ENCODE results near the gene RASGEF1C.

The RASGEF1C gene

GRCh38 chr5:180119031-180119902 is 89.7 kb downstream of the RASGEF1C start:
- DNase-seq (ENCODE audit: low spot score) = no peak

GRCh38 chr5:180118391-180118791 is 90.6 kb downstream of the RASGEF1C start:
- no peak for DNase-seq (ENCODE audit: low spot score)

DNA sequence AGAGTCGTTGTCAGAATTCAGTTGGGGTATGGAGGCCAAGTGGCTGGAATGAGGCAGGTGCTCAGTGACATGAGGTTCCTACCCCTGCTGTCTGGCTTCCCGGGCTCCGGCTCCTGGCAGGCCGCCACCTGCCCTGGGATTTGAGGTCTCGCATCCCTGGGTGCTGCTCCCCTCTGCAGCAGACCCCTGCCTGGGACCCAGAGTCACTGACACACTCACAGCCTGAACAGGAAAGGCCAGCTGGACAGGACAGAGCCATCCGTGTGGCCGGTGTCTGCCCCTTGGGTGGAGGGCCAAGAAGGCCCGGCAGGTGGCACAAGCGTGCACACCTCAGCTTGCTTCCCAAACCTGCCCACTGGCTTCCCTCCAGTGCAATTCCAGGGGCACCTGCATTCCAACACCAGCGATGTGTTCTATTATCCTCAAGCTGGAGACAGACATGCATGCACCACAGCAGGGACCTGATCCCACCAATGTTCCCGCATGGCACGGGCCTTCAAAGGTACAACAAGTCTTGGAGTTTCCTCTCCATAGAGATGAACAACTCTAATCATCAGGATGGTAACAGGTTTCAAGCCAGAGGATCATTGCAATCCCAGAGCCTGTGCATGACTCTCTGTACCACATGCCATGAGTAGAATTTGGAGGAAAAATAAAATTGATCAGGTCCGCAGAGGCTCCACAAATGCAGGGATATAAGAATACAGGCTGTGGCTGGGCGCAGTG is 91.8 kb downstream of the RASGEF1C start:
- no peak for DNase-seq (ENCODE audit: low spot score)

- DNase-seq (ENCODE audit: low spot score) = no peak
Measured at GRCh38 chr5:180116077-180116999, 92.7 kb downstream of the RASGEF1C start.

DNA sequence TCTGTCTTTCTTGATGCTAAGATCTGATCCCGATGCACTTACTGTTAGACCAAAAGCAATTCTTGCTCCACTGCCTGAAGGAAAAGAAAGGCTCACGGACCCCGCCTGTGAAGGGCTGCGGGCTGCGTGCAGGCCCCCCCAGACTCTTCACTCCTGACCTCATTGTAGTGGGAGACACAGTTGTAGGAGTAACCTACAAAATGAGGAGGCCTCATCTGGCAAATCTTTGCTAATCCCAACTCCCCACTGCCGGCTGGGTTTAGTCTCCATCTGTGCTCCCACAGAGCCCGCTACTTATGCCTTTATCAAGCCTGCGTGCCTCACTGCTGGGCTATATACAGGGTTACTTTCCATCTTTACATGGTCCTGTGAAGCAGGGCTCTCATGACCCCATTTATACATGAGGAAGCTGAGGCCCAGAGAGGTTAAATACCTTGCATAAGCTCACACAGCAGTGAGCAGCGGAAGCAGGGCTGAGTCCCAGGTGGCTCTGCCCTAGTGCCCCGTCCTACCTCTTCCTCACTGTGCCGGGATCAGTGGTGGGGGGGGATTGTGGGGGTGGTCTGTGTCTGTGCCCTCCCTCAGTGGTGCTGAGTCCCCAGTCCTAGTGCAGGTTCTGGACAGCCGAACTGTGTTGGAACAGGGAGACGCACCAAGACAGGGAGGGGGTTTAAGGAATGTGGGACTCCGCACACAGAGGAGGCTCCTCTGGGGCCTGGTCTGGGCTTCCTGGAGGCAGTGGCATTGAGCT is 93.5 kb downstream of the RASGEF1C start:
- no peak for DNase-seq (ENCODE audit: low spot score)

DNA sequence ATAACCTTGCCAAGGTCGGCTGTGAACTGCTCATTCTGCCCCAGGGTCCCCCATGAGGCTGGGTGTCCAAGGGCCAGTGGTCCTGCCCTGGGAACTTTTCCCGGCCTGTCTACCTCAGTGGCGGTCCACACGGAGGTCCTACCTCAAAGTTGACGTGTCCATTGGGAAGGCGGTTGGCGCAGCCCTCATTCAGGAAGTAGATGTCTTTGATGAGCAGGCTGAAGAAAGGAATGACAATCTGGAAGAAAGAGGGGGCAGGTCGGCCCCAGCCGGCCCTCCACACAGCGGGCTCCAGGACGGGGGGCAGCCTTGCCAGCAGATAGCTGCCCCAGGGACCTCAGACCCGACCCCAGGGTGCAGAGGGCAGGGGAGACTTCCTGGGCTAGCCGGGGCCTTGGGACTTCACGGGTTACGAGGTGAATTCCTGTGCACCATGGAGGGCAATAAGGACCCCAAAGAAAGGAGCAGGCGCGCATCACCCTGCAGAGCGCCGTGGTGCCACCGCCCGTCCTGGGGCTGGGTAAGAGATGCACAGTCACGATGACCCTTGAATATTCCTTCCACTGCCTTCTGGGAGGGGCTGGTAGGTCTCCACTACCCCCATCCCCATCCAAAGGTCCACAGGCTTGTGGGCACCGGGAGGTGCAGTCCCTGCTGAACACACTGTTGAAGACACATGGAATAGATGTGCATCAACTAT is 94.6 kb downstream of the RASGEF1C start:
- no peak for DNase-seq (ENCODE audit: low spot score)

DNA sequence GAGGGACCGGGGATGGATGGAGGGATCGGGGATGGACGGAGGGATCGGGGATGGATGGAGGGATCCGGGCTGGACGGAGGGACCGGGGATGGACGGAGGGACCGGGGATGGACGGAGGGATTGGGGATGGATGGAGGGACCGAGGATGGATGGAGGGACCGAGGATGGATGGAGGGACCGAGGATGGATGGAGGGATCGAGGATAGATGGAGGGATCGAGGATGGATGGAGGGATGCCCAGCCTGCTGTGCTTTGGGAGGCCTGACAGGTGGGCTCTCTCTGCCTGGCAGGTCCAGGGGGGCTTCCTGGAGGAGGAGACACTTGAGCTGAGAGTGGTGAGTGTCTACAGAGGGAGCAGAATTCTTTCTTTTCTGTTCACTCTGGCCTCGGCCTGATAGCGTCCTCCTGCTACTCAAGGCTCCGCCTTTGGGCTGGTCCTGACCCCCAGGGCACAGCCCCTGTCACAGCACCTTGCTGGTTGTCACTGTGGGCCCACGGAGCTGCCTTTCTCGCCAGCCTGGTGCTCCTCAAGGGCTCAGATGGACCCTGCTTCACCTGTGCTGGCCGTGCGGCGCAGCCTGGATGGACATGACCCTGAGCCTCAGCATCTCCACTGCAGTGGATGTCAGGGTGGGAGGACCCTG is 95.2 kb downstream of the RASGEF1C start:
- no peak for DNase-seq (ENCODE audit: low spot score)

GRCh38 chr5:180112181-180112861 is 96.7 kb downstream of the RASGEF1C start:
- no peak for DNase-seq (ENCODE audit: low spot score)

- DNase-seq (ENCODE audit: low spot score) = no peak
Measured at GRCh38 chr5:180111273-180112002, 97.6 kb downstream of the RASGEF1C start.

DNA sequence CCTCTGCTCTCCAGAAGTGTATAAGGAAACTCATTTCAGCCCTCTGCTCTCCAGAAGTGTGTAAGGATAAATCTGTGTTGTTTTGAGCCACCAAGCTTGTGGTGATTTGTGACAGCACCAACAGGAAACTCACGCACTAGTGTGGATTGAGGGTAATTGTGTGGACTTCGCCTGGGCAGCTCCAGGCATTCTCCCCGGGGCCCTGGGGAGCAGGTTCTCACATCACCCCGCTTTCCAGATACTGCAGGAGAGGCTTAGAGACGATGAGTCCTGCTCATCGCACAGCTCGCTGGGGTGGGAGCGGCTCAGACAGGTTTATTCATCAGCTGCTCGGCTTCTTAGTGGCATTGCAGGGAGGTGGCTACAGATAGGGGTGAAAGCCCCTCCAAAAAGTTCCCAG is 99.1 kb downstream of the RASGEF1C start:
- DNase-seq (ENCODE audit: low spot score) = no peak

- DNase-seq (ENCODE audit: low spot score) = no peak
Measured at GRCh38 chr5:180107005-180107404, 102.0 kb downstream of the RASGEF1C start.

GRCh38 chr5:180105827-180106312 is 103.1 kb downstream of the RASGEF1C start:
- no peak for DNase-seq (ENCODE audit: low spot score)

- no peak for DNase-seq (ENCODE audit: low spot score)
Measured at GRCh38 chr5:180104168-180104530, 104.9 kb downstream of the RASGEF1C start.

DNA sequence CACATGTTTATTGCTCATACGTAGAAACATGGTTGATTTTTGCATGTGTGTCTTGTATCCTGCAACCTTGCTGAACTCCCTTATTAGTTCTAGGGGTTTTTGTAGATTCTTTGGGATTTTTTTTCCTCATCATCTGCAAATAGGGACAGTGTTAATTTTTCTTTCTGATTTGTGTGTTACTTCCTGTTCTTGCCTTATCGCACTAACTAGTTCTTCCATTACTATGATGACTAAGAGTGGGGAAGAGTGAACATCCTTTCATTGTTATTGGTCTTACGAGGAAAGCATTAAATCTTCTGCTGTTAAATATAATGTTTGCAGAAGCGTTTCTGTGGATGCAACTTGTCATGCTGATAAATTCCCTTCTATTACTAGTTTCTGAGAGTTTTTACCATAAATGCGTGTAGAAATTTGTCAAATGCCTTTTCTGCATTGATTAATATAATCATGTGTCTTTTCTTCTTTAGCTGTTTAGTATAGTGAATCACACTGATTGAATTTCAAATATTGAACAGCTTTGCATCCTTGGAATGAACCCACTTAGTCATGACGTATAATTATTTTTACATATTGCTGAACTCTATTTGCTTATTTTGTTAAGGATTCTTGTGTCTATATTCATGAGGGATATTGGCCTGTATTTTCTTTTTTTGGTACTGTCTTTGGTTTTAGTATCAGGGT is 105.4 kb downstream of the RASGEF1C start:
- no peak for DNase-seq (ENCODE audit: low spot score)

- no peak for DNase-seq (ENCODE audit: low spot score)
Measured at GRCh38 chr5:180102636-180103035, 106.4 kb downstream of the RASGEF1C start.

DNA sequence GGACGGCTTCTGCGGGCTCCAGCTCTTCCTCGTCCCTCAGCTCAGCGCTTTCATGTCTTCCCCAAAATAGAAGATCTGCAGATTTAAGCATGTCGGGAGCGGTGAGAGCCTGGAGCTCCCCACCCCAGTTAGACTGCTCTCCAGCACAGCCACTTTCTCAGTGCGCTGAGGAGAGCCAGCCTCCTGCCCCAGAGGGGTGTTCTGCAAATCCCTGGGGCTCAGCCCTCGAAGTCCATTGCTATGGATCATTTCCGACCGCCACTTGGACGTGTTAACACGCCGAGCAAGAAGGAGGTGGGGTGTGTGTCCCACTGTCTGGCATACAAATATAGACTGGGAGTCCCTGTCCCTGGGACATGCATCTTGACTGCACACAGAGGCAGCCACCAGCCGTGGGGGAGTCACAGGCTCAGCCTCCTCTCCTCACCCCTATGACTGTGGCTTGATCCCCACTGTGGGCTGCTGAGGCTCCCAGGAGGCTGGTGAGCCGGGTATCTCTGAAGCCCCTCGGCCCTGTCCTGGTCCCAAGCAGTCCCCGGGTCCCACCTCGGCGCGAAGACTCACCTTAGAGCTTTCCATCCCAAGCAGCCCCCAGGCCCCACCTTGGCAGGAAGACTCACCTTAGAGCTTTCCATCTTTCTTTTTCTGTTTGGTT is 107.4 kb downstream of the RASGEF1C start:
- no peak for DNase-seq (ENCODE audit: low spot score)

GRCh38 chr5:180100621-180101450 is 108.2 kb downstream of the RASGEF1C start:
- no peak for DNase-seq (ENCODE audit: low spot score)

Measured in AG08396 (cell line).